Measurements from ENCODE around the gene DPEP2NB. TPM values are rescaled to one million over a fixed set of nuclear protein-coding genes. Genes with fewer than 3 reads are reported as not detected.
"Not testable (repeated sequence)": the region's sequence is repeated elsewhere in the genome, so short reads cannot be mapped to it uniquely, and the experiment has no call there.

The DPEP2NB gene
- total RNA-seq, 1 donor from 2014 or later: not detected

DNA sequence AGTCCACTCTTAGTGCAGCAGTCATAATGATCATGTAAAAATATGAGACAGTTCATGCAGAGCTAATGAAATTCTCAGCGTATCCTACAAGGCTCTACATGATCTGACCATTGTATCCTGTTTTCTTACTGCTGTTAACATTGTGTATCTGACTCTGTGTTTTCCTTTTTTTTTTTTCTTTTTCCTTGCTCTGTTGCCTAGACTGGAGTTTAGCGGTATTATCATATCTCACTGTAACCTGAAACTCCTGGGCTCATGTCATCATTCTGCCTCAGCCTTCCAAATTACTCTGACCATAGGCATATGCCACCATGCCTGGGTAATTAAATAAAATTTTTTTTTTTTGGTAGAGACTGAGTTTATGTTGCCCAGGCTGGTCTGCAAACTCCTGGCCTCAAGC, 19.5 kb upstream of the DPEP2NB start:
- Mint-ChIP-seq H3K27me3 (ENCODE audit: insufficient read depth) (no peaks in the 10 kb centered on the region), H3K4me1 (ENCODE audit: low read depth) (peaks cover 24% of the 10 kb centered on the region), H3K9me3 (no peaks in the 10 kb centered on the region), H3K36me3 (ENCODE audit: low read depth) (peaks cover 30% of the 10 kb centered on the region), H3K4me3 (no peak overlapping the region), H3K27ac (no peak overlapping the region)
- DNase-seq (ENCODE audit: low spot score): no peak
- intact Hi-C loops (cut with micrococcal nuclease): no loop called here

DNA sequence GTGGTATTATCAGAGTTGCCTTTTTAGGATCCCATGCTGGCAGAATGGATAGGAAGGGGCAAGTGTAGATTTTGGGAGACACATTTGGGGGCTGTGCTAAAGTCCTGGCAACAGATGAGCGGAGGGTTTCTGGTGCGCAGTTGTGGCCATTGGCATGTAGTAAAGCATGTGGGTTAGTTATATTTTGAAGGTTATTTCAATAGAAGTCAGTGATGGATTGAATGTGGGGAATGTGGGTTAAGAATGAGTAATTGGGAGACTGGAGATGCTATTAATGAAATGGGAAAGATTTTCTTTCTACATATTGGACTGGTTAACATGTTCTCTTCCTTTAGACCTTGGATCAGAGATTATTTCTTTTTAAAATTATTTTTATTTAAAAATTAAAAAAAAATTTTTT, 17.4 kb upstream of the DPEP2NB start:
- Mint-ChIP-seq H3K36me3 (ENCODE audit: low read depth) (peaks cover 28% of the 10 kb centered on the region), H3K9me3 (no peaks in the 10 kb centered on the region), H3K4me3 (no peak overlapping the region), H3K27ac (no peak overlapping the region), H3K4me1 (ENCODE audit: low read depth) (peaks cover 22% of the 10 kb centered on the region), H3K27me3 (ENCODE audit: insufficient read depth) (no peaks in the 10 kb centered on the region)
- intact Hi-C loops (cut with micrococcal nuclease): no loop called here
- no peak for DNase-seq (ENCODE audit: low spot score)

- Mint-ChIP-seq H3K9me3 (no peaks in the 10 kb centered on the region), H3K4me3 (no peak overlapping the region), H3K36me3 (ENCODE audit: low read depth) (peaks cover 31% of the 10 kb centered on the region), H3K27ac (peak overlapping the region; percentile 27), H3K4me1 (ENCODE audit: low read depth) (peaks cover 22% of the 10 kb centered on the region), H3K27me3 (ENCODE audit: insufficient read depth) (no peaks in the 10 kb centered on the region)
- intact Hi-C loops (cut with micrococcal nuclease): no loop called here
- DNase-seq (ENCODE audit: low spot score): no peak
Observed at GRCh38 chr16:68031951-68032350, 16.2 kb upstream of the DPEP2NB start.

DNA sequence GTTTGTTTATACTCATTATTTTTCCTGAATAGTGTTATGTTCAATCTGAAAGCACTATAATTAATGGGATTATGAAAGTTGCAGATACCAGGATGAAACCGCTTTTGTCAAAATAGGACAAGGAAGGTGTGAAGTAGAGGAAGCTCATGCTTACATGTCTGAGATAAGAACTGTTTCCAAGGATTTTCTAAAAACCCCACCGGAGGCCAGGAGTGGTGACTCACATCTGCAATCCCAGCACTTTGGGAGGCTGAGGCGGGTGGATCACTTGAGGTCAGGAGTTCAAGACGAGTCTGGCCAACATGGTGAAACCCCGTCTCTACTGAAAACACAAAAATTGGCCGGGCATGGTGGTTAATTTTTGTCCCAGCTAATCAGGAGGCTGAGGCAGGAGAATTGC, 14.4 kb upstream of the DPEP2NB start:
- DNase-seq (ENCODE audit: low spot score); intact Hi-C loops (cut with micrococcal nuclease); H3K27me3 Mint-ChIP-seq (ENCODE audit: insufficient read depth); H3K27ac Mint-ChIP-seq; H3K4me3 Mint-ChIP-seq; H3K9me3 Mint-ChIP-seq: not testable (repeated sequence)
- peaks cover 32% of the 10 kb centered on the region for H3K36me3 Mint-ChIP-seq (ENCODE audit: low read depth)
- peaks cover 17% of the 10 kb centered on the region for H3K4me1 Mint-ChIP-seq (ENCODE audit: low read depth)

- H3K27ac Mint-ChIP-seq: no peak overlapping the region
- no peaks in the 10 kb centered on the region for H3K27me3 Mint-ChIP-seq (ENCODE audit: insufficient read depth)
- peaks cover 30% of the 10 kb centered on the region for H3K36me3 Mint-ChIP-seq (ENCODE audit: low read depth)
- no peak overlapping the region for H3K4me3 Mint-ChIP-seq
- no peaks in the 10 kb centered on the region for H3K9me3 Mint-ChIP-seq
- intact Hi-C loops (cut with micrococcal nuclease): no loop called here
- DNase-seq (ENCODE audit: low spot score): no peak
- H3K4me1 Mint-ChIP-seq (ENCODE audit: low read depth): peaks cover 17% of the 10 kb centered on the region
Observed at GRCh38 chr16:68028996-68029395, 13.3 kb upstream of the DPEP2NB start.

GRCh38 chr16:68022728-68023537, 7.2 kb upstream of the DPEP2NB start, which contains the start of the genes DDX28 and DUS2:
DDX28 (minus strand) TSS chr16:68023232; CDS start chr16:68023202, 30 bp downstream.
DUS2 (plus strand) TSS chr16:68023284; CDS start chr16:68038024, 14,740 bp downstream.
- H3K27me3 Mint-ChIP-seq (ENCODE audit: insufficient read depth): no peaks in the 10 kb centered on the region
- peak; percentile 93 for DNase-seq (ENCODE audit: low spot score)
- H3K27ac Mint-ChIP-seq: peak within 1 kb of the TSS; percentile 96
- H3K4me3 Mint-ChIP-seq: peak within 1 kb of the TSS; percentile 100
- H3K9me3 Mint-ChIP-seq: no peaks in the 10 kb centered on the region
- intact Hi-C loops (cut with micrococcal nuclease): loop anchor here (1.0 kb wide), 7 partner anchors 17 to 177 kb away; partner anchors contain the start of genes NFATC3, NUTF2, PSKH1 and SLC12A4
- peaks cover 26% of the 10 kb centered on the region for H3K4me1 Mint-ChIP-seq (ENCODE audit: low read depth)
- peaks cover 32% of the 10 kb centered on the region for H3K36me3 Mint-ChIP-seq (ENCODE audit: low read depth)

DNA sequence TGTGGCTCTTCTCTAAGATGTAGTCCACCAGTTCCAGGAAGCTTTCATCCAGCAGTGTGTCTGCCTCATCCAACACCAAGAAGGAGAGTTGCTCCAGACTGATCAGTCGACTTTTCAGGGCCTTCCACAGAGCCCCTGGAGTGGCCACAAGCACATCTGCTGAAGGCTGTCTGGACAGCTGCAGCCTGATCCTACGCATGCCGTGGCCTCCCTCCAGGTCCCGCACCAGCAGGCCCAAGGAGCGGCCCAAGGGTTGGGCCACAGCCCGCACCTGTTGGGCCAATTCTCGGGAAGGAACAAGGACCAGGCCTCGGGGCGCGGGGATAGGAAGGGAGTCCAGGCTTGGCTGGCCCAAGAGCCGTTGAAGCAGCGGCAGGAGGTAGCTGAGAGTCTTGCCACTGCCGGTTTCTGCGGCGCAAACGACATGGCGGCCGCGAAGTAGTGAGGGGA, 6.6 kb upstream of the DPEP2NB start:
- DNase-seq (ENCODE audit: low spot score): no peak
- peaks cover 21% of the 10 kb centered on the region for H3K4me1 Mint-ChIP-seq (ENCODE audit: low read depth)
- intact Hi-C loops (cut with micrococcal nuclease): no loop called here
- H3K27ac Mint-ChIP-seq: peak overlapping the region; percentile 96
- H3K9me3 Mint-ChIP-seq: no peaks in the 10 kb centered on the region
- H3K36me3 Mint-ChIP-seq (ENCODE audit: low read depth): peaks cover 26% of the 10 kb centered on the region
- no peaks in the 10 kb centered on the region for H3K27me3 Mint-ChIP-seq (ENCODE audit: insufficient read depth)
- H3K4me3 Mint-ChIP-seq: peak overlapping the region; percentile 100

DNA sequence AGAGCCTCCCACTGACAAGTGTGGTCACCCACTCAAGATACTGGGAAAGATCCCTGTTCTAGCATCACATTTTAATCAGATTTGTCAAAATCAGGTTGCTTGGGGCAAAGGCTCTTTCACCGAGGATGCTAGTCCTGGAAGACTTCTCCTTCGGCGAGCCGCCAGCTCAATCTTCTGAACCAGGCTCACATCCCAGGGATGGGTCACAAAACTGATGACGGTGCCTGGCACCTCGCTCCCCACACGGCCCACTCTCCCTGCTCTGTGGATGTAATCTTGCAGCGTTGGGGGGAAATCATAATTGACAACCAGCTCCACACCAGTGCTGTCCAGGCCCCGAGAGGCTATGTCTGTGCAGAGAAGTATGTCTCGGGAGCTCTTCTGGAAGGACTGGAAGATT, 5.8 kb upstream of the DPEP2NB start:
- peaks cover 21% of the 10 kb centered on the region for H3K36me3 Mint-ChIP-seq (ENCODE audit: low read depth)
- H3K9me3 Mint-ChIP-seq: no peaks in the 10 kb centered on the region
- intact Hi-C loops (cut with micrococcal nuclease): no loop called here

GRCh38 chr16:68019167-68019680, 3.5 kb upstream of the DPEP2NB start:
- H3K27ac Mint-ChIP-seq: no peak overlapping the region
- no peaks in the 10 kb centered on the region for H3K27me3 Mint-ChIP-seq (ENCODE audit: insufficient read depth)
- H3K4me1 Mint-ChIP-seq (ENCODE audit: low read depth): peaks cover 21% of the 10 kb centered on the region
- no peak overlapping the region for H3K4me3 Mint-ChIP-seq
- no peak for DNase-seq (ENCODE audit: low spot score)
- intact Hi-C loops (cut with micrococcal nuclease): no loop called here
- H3K36me3 Mint-ChIP-seq (ENCODE audit: low read depth): peaks cover 17% of the 10 kb centered on the region
- no peaks in the 10 kb centered on the region for H3K9me3 Mint-ChIP-seq

More for the DNA sequence above, 5.8 kb upstream of the DPEP2NB start:
- DNase-seq (ENCODE audit: low spot score): no peak
- H3K4me3 Mint-ChIP-seq: peak overlapping the region; percentile 100
- peaks cover 21% of the 10 kb centered on the region for H3K4me1 Mint-ChIP-seq (ENCODE audit: low read depth)
- H3K27ac Mint-ChIP-seq: peak overlapping the region; percentile 40
- H3K27me3 Mint-ChIP-seq (ENCODE audit: insufficient read depth): no peaks in the 10 kb centered on the region

DNA sequence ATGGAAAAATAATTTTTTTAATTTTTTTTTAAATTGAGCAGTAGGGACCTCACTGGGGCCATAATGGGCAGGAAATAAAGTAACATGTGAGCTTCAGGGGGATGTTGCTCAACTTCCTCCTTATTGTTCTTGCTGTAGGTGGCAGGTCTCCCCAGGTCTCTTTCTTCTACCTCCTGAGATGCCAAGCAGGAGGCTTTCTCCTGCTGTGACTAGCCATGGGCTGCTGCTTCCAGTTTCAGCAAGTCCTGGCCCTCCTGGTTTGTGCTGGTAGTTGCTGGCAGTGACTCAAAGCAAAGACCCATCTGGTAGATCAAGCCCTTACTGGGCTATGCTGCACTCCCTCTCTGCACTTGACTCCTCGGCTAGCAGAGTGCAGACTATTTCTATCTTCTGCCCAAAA, 2.3 kb downstream of the DPEP2NB start:
- peaks cover 4% of the 10 kb centered on the region for H3K4me1 Mint-ChIP-seq (ENCODE audit: low read depth)
- H3K27ac Mint-ChIP-seq: no peak overlapping the region
- no peaks in the 10 kb centered on the region for H3K27me3 Mint-ChIP-seq (ENCODE audit: insufficient read depth)
- H3K36me3 Mint-ChIP-seq (ENCODE audit: low read depth): no peaks in the 10 kb centered on the region
- no peak overlapping the region for H3K4me3 Mint-ChIP-seq
- no peak for DNase-seq (ENCODE audit: low spot score)
- no peaks in the 10 kb centered on the region for H3K9me3 Mint-ChIP-seq
- intact Hi-C loops (cut with micrococcal nuclease): no loop called here

GRCh38 chr16:68009872-68010271, 5.8 kb downstream of the DPEP2NB start:
- intact Hi-C loops (cut with micrococcal nuclease); DNase-seq (ENCODE audit: low spot score); H3K27ac Mint-ChIP-seq; H3K4me3 Mint-ChIP-seq; H3K27me3 Mint-ChIP-seq (ENCODE audit: insufficient read depth); H3K9me3 Mint-ChIP-seq; H3K36me3 Mint-ChIP-seq (ENCODE audit: low read depth): not testable (repeated sequence)
- peaks cover 22% of the 10 kb centered on the region for H3K4me1 Mint-ChIP-seq (ENCODE audit: low read depth)

GRCh38 chr16:68009157-68009735, 6.5 kb downstream of the DPEP2NB start:
- Mint-ChIP-seq H3K27me3 (ENCODE audit: insufficient read depth) (no peaks in the 10 kb centered on the region), H3K27ac (no peak overlapping the region), H3K4me1 (ENCODE audit: low read depth) (peaks cover 24% of the 10 kb centered on the region), H3K4me3 (no peak overlapping the region), H3K9me3 (no peaks in the 10 kb centered on the region), H3K36me3 (ENCODE audit: low read depth) (no peaks in the 10 kb centered on the region)
- intact Hi-C loops (cut with micrococcal nuclease): no loop called here
- no peak for DNase-seq (ENCODE audit: low spot score)

DNA sequence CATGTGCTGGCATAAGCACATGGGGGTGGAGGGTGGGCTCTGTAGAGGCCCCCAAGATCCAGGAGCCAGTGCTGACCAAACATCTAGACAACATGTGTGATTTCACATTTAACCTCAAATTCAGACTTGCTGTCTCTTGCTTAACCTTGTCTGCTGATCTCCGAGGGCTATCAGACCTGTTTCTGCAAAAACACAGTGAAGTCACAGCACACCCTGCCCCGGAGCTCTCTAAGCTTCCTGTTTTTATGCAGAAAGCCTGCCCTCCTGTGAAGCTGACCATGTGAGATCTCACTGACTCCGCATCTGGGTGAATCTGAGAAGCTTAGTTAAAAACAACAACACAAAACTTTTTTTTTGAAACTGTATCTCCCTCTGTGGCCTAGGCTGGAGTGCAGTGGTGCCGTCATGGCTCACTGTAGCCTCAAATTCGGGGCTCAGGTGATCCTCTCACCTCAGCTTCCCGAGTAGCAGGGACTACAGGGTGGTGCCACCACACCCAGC, 9.9 kb downstream of the DPEP2NB start:
- intact Hi-C loops (cut with micrococcal nuclease): no loop called here
- H3K4me3 Mint-ChIP-seq: peak overlapping the region; percentile 48
- H3K4me1 Mint-ChIP-seq (ENCODE audit: low read depth): peaks cover 20% of the 10 kb centered on the region
- no peaks in the 10 kb centered on the region for H3K27me3 Mint-ChIP-seq (ENCODE audit: insufficient read depth)
- H3K27ac Mint-ChIP-seq: peak overlapping the region; percentile 91
- H3K36me3 Mint-ChIP-seq (ENCODE audit: low read depth): no peaks in the 10 kb centered on the region
- peak; percentile 42 for DNase-seq (ENCODE audit: low spot score)
- no peaks in the 10 kb centered on the region for H3K9me3 Mint-ChIP-seq

All from activated T-helper 1 cell treated with anti-CD3 and anti-CD28 coated beads, Interleukin-12 subunit alpha, Interleukin-12 subunit beta, Interleukin-2, Interleukin-4 antibody, amounts not matched to agents 30 ng/mL and 10 ng/mL and 1 ng/mL, durations not matched to agents 14 hours and 24 hours and 36 hours (primary cell).